C4-2B (cell line): ENCODE measurements around the gene TNFAIP1.
"Not testable (repeated sequence)": the region's sequence is repeated elsewhere in the genome, so short reads cannot be mapped to it uniquely, and the experiment has no call there.

Source experiments
- H3K27ac ChIP-seq: fragments of 450-650 bp; 2 replicates; pipeline ENCODE4 v1.5.1; 2017
- CTCF ChIP-seq: fragments of 450-650 bp; conservative IDR thresholded peaks from 2 replicates; pipeline ENCODE4 v1.5.1; 2017; ENCODE audit warnings: mild to moderate bottlenecking
- ZFX ChIP-seq: fragments of 450-650 bp; IDR thresholded peaks from 2 replicates; pipeline ENCODE4 v1.6.1; 2017

Gene TNFAIP1

GRCh38 chr17:28334666-28335200 is 828 bp upstream of the TNFAIP1 start:
- no peak for TF ChIP-seq CTCF
- no peak for TF ChIP-seq ZFX
- peak overlapping the region; percentile 69 for H3K27ac ChIP-seq

- TF ChIP-seq CTCF (no peak), ZFX (no peak)
- peak overlapping the region; percentile 69 for H3K27ac ChIP-seq
Measured at GRCh38 chr17:28335959-28336871, 654 bp downstream of the TNFAIP1 start.

GRCh38 chr17:28338056-28338768 is 2.7 kb downstream of the TNFAIP1 start:
- no peak overlapping the region for H3K27ac ChIP-seq

GRCh38 chr17:28338769-28339212 is 3.2 kb downstream of the TNFAIP1 start:
- not testable (repeated sequence) for H3K27ac ChIP-seq

More at GRCh38 chr17:28338056-28338768, 2.7 kb downstream of the TNFAIP1 start:
- TF ChIP-seq ZFX (no peak), CTCF (no peak)

GRCh38 chr17:28339431-28339830 is 3.9 kb downstream of the TNFAIP1 start:
- H3K27ac ChIP-seq = no peak overlapping the region
- TF ChIP-seq CTCF (no peak), ZFX (no peak)

- H3K27ac ChIP-seq = no peak overlapping the region
- TF ChIP-seq ZFX (no peak), CTCF (no peak)
Measured at GRCh38 chr17:28340374-28340773, 4.8 kb downstream of the TNFAIP1 start.

- H3K27ac ChIP-seq = no peak overlapping the region
- no peak for TF ChIP-seq CTCF
Measured at GRCh38 chr17:28341516-28341915, 6.0 kb downstream of the TNFAIP1 start.
